GM18508 (cell line): ENCODE data around the gene BCAS1.

ENCODE experiments used
- ATAC-seq: cut with Tn5 transposase; IDR thresholded peaks from one replicate; pipeline ENCODE4 v1.9.1; 2021; ENCODE audit warnings: moderate number of reproducible peaks; ENCODE audit not compliant: insufficient read depth, unreplicated experiment

The BCAS1 gene

DNA sequence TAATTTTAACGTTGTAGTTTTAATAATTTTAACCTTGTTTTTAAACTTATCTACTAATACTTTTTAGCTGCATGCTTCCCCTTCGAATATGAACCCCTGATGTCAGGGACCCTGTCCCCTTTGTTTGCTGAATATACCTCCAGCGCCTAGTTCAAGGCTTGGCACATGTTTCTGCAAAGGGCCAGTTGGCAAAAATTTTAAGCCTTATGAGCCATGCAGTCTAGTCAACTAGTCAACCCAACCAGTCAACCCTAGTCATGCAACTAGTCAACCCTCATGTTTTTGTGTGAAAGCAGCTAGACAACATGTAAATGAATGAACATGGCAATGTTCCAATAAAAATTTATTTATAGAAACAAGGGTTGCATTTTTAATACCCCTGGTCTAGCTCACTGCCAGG, 119.8 kb downstream of the BCAS1 start:
- ATAC-seq, result no peak

GRCh38 chr20:53950031-53950430, 120.4 kb downstream of the BCAS1 start:
- ATAC-seq, result no peak

DNA sequence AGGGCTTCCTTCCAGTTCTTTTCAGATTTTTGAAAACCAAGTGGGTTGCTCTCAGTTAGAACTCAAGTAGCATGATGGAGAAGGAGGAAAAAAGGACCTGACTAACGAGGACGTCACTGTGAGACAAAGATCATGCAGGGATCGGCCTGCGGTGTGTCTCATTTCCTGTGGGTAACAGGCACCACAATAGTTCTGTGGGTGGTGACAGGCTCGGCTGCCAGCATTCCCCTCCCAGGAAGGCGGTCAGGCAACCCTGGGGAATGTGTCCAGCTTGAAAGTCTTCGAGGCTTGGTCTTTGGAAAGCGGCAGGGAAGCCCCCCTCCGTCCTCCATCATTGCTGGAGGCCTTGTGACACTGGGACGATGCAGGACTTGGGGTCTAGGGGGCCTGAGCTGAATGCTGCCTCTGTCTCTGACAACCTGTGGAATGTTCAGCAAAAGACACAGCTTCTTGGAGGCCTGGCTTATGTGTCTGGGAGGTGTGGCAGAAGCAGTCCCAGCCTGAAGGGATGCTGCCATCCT, 121.0 kb downstream of the BCAS1 start:
- ATAC-seq, result peak; percentile 80

DNA sequence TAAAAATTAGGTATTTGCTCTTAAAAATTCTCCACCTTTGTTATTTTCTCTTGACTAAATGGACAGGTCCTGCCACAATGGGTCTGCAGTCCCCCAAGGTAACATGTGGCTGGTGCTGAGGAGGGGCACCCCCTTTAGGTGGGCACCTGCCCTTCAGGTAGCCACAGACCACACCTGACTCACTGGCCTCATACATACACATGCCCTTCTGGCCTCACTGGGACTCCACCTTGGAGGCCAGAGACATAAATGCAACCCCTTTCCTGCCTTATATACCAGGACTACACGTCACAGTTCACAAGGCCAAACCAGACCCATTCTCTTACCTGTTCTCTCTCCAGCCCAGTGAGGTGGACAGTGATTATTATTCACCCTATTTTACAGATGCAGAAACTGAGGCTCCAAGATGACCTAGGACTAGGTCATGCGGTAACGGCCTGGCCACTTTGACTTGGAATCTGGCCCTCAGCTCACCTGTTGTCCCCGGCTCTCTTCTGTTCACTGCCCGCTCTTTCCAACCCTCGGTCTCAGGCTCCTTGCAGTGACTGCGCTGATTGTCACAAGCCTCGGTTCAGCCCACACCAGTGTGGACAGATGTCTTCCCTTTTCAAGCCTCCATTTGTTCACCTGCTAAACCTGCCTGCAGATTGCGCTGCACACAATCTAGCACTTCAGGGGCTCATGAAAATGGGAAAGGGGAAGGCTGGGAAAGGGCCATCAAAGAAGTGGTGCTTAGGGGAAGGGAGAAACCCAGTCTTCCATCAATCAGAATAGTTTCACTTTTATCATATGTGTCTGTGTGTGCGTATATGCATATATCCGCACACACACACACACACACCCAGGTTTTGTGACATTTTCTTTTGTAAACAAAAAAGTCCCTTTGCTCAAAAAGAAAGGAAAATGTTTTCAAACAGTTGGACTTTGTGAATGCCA, 121.7 kb downstream of the BCAS1 start:
- ATAC-seq, result no peak

GRCh38 chr20:53947501-53948195, 122.7 kb downstream of the BCAS1 start:
- no peak for ATAC-seq

DNA sequence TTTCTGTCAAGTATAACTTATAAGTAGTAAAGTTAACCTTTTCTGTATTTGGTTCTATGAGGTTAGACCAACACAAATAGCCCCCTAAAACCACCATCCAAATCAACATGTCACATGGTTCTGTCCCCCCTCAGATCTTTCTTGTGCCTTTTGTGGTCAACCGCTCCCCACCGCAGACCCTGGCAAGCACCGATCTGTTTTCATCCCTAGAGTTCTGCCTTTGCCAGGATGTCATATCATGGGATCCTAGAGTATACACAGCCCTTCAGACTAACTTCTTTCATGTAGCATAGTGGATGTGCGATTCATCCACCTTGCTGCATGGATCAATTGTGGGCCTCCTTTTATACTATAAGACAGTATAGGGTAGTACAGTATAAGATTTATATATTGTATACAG, 124.3 kb downstream of the BCAS1 start:
- ATAC-seq, result no peak

GRCh38 chr20:53945478-53945877, 124.9 kb downstream of the BCAS1 start:
- no peak for ATAC-seq

DNA sequence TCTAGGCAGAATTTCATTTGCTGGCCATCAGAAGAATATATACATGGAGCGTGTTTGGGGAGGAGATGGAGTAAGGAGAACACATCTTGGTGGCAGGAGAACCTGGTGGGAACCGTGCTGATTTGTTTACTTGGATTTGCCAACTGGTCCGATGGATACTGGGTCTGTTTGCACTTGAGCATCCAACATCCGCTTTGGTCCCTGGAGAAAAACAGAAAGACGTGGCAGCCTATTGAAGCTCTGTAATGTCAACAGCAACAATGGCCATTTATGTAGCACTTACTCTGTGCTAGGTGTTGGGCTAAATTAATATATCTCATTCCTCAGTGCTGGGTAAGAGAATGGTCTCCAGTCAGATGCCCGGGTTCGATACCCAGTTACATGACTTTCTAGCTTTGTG, 125.6 kb downstream of the BCAS1 start:
- no peak for ATAC-seq

- ATAC-seq, result no peak
Measured at GRCh38 chr20:53943522-53944291, 126.7 kb downstream of the BCAS1 start.

DNA sequence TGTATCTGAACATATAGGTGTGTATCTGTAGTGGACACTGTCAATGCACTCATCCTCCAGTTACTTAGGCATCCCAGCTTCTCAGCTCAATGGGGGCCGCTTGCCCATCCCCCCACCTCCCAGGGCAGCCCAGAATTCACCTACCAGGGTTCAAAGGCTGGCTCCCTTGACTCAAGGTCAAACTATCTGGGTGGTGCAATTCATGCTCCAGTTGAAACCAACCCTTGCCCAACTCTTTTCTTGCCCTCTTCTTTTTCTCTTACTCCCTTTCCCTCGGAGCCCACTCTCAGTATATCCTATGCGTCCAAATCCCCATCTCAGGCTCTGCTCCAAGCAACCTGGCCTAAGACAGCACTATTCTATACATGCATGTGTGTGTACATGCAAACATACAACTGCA, 127.4 kb downstream of the BCAS1 start:
- ATAC-seq, result no peak

DNA sequence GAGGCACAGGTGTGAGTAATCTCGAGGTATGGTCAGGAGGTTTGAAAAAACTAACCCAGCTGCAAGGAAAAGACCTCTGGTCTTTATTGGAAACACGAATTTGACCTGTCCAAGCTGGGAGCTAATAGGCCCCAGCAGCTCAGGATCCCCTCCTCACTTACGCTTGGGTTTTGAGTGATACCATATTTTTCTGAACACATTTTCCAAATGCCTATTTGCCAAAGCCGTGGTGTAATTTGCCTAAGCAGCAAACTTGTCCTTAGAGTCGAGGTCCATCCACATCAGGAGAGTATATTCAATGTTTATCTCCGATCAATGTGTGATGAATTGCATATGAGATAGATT, 128.0 kb downstream of the BCAS1 start:
- no peak for ATAC-seq

- peak; percentile 37 for ATAC-seq
Measured at GRCh38 chr20:53941680-53942471, 128.5 kb downstream of the BCAS1 start.

DNA sequence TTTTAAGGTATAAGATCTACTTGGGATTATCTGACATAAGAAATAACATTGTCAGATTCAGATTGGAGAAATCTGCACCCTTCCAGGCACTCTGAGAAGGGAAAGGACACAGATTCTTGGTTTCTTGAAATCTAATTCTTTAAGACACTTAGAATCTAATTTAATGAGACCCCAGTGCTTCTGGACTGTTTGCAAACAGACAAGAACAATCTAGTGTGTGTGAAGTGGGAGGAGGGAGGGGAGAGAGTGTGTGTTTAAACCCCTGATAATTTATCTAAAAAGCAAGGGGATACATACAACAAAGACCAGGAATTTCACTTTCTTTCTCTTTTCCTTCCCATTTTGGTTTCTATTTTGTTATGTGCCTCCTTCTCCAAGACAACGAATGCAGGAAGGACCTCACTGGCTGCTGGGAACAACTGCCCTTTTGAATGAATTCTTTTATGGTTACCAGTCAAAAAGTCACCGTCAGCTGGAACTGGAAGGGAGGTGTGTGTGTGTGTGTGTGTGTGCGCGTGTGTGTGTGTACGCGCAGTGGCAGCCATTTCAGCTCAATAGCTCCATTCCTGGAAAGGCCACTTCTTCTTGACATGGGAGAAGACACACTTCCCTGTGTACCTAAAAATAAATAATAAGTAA, 129.4 kb downstream of the BCAS1 start:
- ATAC-seq, result no peak

DNA sequence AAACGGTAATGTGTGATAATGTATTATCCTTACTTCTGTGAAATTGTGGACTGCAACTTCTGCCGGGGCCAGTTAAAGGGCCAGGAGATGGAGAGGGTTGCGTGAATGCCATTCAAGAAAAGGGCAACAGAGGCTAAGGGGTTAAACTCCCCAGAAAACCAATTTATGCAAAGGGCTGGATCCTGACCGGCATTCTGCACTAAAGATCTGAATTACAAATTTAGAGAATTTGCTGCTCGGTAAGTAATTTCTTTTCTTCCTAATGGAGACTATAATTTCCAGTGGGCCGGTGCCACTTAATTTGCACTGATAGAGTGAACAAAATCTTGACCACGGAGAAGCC, 130.1 kb downstream of the BCAS1 start:
- no peak for ATAC-seq

DNA sequence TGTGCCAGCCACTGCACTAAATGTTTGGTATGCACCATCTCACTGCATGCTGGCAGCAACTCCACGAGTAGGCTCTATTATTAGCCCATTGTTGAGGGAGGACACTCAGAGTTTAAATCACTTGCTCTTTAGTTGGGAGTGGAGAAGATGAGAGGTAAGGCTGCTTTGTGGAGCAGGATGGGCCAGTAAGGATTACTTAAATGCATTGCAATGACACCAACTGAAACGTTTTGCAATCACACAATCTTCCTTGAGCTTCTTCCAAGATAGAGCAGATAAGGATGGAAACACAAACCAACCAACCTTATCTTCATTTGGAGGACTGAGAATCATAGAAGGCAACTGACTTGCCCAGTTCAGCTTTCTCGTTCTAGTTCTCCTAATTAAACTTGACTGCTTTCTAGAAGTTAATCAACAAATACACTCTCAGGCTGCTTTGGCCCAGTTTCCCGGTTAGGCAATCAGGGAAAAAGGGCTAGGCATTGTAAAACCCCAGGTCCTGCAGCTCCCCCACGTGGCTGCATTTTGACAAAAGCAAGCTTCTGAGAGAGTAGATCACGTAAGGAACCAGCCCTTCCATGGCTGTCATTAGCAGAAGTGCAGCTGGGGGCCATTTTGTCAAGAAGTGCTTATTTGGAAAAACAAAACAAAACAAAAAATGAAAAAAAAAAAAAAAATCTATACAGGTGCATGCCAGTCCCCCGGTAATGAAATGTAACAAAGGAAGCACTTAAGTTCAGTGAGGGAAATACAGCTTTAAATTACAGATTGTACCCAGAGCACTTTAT, 130.6 kb downstream of the BCAS1 start:
- ATAC-seq, result peak; percentile 52

- no peak for ATAC-seq
Measured at GRCh38 chr20:53939190-53939571, 131.2 kb downstream of the BCAS1 start.

DNA sequence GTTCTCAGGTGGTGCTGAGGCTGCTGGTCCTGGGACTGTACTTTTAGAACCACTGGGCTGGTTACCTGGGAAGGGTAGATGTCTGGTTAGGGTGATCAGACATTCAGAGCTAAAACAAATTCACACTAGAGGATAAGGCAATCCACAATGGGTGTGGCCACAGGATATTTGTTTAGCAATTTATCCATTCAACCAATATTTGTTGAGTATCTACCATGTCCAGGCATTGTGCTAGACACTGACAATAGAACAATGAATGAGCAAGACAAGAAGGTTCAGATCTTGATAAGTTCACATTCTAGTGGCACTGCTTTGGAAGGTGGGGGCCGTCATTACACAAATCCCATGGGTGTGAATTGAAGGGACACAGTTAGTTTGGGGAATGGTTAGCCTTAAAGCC, 131.7 kb downstream of the BCAS1 start:
- ATAC-seq, result no peak

DNA sequence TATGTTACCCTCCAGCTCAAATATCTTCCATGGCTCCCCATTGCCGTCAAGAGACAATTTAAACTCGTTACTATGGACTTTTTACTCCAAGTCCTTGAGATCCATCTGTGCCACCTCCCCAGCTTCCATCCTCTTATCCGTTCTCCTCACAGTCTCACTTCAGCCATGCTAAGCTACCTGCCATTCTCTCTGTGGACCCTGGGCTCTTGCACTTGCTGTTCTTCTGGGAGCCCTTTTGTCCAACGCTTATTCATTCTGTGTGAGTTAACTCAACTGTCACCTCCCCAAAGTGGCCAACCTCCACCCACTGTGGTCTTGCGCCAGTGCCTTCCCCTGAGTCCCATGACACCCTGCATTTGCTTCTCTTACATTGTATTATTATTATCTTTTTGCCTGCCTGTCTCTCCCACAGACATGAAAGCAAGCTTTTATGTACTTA, 132.4 kb downstream of the BCAS1 start:
- ATAC-seq, result no peak

DNA sequence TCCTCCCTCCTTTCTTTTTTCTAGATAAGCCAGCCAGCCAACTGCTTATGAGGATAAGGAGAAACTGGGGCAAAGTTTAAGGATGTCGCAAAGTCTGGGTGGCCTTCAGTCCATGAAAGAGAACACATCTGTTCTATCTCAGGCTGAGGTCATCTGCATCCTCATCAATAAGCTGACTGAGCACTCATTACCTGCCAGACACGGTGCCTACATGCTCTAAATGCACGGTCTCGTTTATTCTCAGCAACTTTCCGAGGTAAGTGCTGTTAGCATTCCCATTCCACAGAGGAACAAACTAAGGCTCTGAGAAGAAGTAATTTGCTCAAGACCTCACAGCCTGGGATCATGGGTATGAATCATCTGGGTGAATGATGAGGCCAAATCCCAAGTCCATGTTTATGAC, 133.1 kb downstream of the BCAS1 start:
- ATAC-seq, result no peak
